NT2/D1 (cell line): ENCODE data around the gene IPO8.

ENCODE experiments used
- SUZ12 ChIP-seq: IDR thresholded peaks from 2 replicates; pipeline ENCODE4 v1.6.1; 2011; ENCODE audit not compliant: insufficient read length, insufficient read depth; ENCODE audit errors: extremely low read depth
- ZNF274 ChIP-seq: IDR thresholded peaks from 2 replicates; pipeline ENCODE4 v1.6.1; 2011; ENCODE audit warnings: mild to moderate bottlenecking, low read depth, low read length

DNA sequence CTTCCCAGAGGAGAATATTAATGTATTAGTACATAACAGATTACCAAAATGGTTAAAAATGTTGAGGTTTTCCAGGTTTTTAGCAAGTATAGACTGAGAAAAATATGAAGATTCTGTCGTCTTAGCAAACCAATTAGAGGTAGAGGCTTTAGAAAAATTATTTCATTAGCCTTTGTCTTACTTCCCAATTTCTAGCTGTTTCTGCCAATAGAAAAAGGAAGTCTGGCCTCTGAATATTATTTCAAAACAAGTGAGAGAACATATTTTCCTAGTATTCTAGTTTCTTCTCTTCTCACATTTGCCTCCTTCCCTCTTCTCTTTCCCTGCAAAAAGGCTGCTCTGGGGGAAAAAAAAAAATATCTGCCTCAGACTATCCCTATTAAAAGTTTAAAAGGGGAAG is 16.4 kb downstream of the IPO8 start:
- no peak for TF ChIP-seq ZNF274
- TF ChIP-seq SUZ12, result no peak
